Measurements from ENCODE around the gene SERPINI1. TPM values are rescaled to one million over a fixed set of nuclear protein-coding genes. Genes with fewer than 3 reads are reported as not detected.

SERPINI1 gene
- total RNA-seq, 3 donors from 2014 or later: 0.84 to 3.6 (median 1.3) TPM

- H3K4me3 ChIP-seq: no peak overlapping the region
- no peaks in the 10 kb centered on the region for H3K9me3 ChIP-seq
- no peaks in the 10 kb centered on the region for H3K36me3 ChIP-seq (ENCODE audit: low read depth)
- no peak for TF ChIP-seq CTCF (IDR thresholded peaks at IDR 0.05)
- no peak for ATAC-seq
- no peaks in the 10 kb centered on the region for H3K4me1 ChIP-seq (ENCODE audit: low read depth)
- DNase-seq: no peak
- intact Hi-C loops (cut with DNase I, micrococcal nuclease): no loop called here
These were observed 40.7 kb downstream of the SERPINI1 start for GRCh38 chr3:167776066-167776685.

GRCh38 chr3:167777356-167777755 lies 41.8 kb downstream of the SERPINI1 start:
- Histone ChIP-seq H3K4me1 (ENCODE audit: low read depth) (no peaks in the 10 kb centered on the region), H3K9me3 (no peaks in the 10 kb centered on the region), H3K4me3 (no peak overlapping the region), H3K36me3 (ENCODE audit: low read depth) (no peaks in the 10 kb centered on the region)
- DNase-seq: no peak
- intact Hi-C loops (cut with DNase I, micrococcal nuclease): no loop called here
- no peak for TF ChIP-seq CTCF (IDR thresholded peaks at IDR 0.05)
- ATAC-seq: no peak

- ATAC-seq: no peak
- Histone ChIP-seq H3K4me1 (ENCODE audit: low read depth) (no peaks in the 10 kb centered on the region), H3K4me3 (no peak overlapping the region), H3K36me3 (ENCODE audit: low read depth) (no peaks in the 10 kb centered on the region), H3K9me3 (no peaks in the 10 kb centered on the region)
- no peak for DNase-seq
- TF ChIP-seq CTCF (IDR thresholded peaks at IDR 0.05): no peak
- intact Hi-C loops (cut with DNase I, micrococcal nuclease): no loop called here
These were observed 44.8 kb downstream of the SERPINI1 start for GRCh38 chr3:167780214-167780883.

GRCh38 chr3:167783781-167784180 lies 48.3 kb downstream of the SERPINI1 start:
- no peak for ATAC-seq

GRCh38 chr3:167785790-167786189 lies 50.3 kb downstream of the SERPINI1 start:
- intact Hi-C loops (cut with DNase I, micrococcal nuclease): no loop called here

More at GRCh38 chr3:167783781-167784180, 48.3 kb downstream of the SERPINI1 start:
- no peak for DNase-seq
- intact Hi-C loops (cut with DNase I, micrococcal nuclease): no loop called here
- Histone ChIP-seq H3K4me1 (ENCODE audit: low read depth) (no peaks in the 10 kb centered on the region), H3K9me3 (no peaks in the 10 kb centered on the region), H3K36me3 (ENCODE audit: low read depth) (no peaks in the 10 kb centered on the region), H3K4me3 (no peak overlapping the region)
- no peak for TF ChIP-seq CTCF (IDR thresholded peaks at IDR 0.05)

More at GRCh38 chr3:167785790-167786189, 50.3 kb downstream of the SERPINI1 start:
- no peaks in the 10 kb centered on the region for H3K9me3 ChIP-seq
- DNase-seq: no peak
- no peak for ATAC-seq
- H3K36me3 ChIP-seq (ENCODE audit: low read depth): no peaks in the 10 kb centered on the region
- H3K4me1 ChIP-seq (ENCODE audit: low read depth): no peaks in the 10 kb centered on the region
- no peak overlapping the region for H3K4me3 ChIP-seq
- no peak for TF ChIP-seq CTCF (IDR thresholded peaks at IDR 0.05)

Measured in mucosa of descending colon (tissue), 3 donors.